Lower leg skin (tissue), 4 donors: ENCODE measurements around the gene TSR3. TPM values are rescaled to one million over a fixed set of nuclear protein-coding genes. Genes with fewer than 3 reads are reported as not detected.

ENCODE experiments used
- DNase-seq, 2 donors: peaks; one replicate each; pipeline ENCODE4 v3.0.0-alpha.2; 2019; ENCODE audit warnings: low spot score in 2 of 2
- H3K4me3 ChIP-seq: fragments of 200-600 bp; sonication (generic); 2 replicates; pipeline ENCODE4 v1.5.1; 2017; ENCODE audit warnings: mild to moderate bottlenecking, low read depth; ENCODE audit not compliant: poor library complexity, severe bottlenecking
- CTCF ChIP-seq, 3 donors: fragments of 450-650 bp; IDR thresholded peaks; one replicate each; pipeline ENCODE4 v1.5.1; 2016; ENCODE audit warnings: antibody characterized with exemption in 3 of 3, mild to moderate bottlenecking in 3 of 3, moderate library complexity in 2 of 3
- POLR2A ChIP-seq, 2 donors: fragments of 450-650 bp; IDR thresholded peaks; one replicate each; pipeline ENCODE4 v1.6.1; 2016 to 2017; ENCODE audit warnings: antibody characterized with exemption in 2 of 2, mild to moderate bottlenecking in 1 of 2, moderate library complexity in 1 of 2
- WGBS, 2 donors: methylation state at CpG; one replicate each; pipeline ENCODE4 v1.1.5; 2018; 5-methylcytosine and 5-hydroxymethylcytosine counted together
- intact Hi-C: fragments of 100-400 bp; cut with DNase I; formaldehyde crosslinking; loops from one replicate; pipeline ENCODE4 v1.15.0; 2023; ENCODE audit warnings: low total_unique reads
- total RNA-seq, 4 donors: library from RNA; depleted of rRNA; stranded (reverse); fragments of >200 nt; gene quantifications; one replicate each; pipeline ENCODE4 v1.1.0, GENCODE V29; 2016

TSR3 gene
- total RNA-seq, 4 donors from 2014 or later = 76.8 to 106 (median 90.5) TPM

- intact Hi-C loops = no loop called here
- no peak for TF ChIP-seq CTCF (IDR thresholded peaks at IDR 0.05)
- TF ChIP-seq POLR2A (IDR thresholded peaks at IDR 0.05) = no peak
- WGBS, 2 donors = 95 to 96% methylated on average over 6 to 7 of the region's 7 CpGs
- H3K4me3 ChIP-seq = no peak overlapping the region
- DNase-seq = no peak
Measured at GRCh38 chr16:1389762-1390161, 38.1 kb upstream of the TSR3 start.

GRCh38 chr16:1387331-1387730 is 35.7 kb upstream of the TSR3 start:
- intact Hi-C loops = no loop called here
- WGBS, 2 donors = 83 to 91% methylated on average over 13 to 16 of the region's 16 CpGs
- no peak for TF ChIP-seq POLR2A (IDR thresholded peaks at IDR 0.05)
- no peak for TF ChIP-seq CTCF (IDR thresholded peaks at IDR 0.05)

GRCh38 chr16:1385232-1385631 is 33.6 kb upstream of the TSR3 start:
- H3K4me3 ChIP-seq = no peak overlapping the region
- DNase-seq = no peak
- TF ChIP-seq POLR2A (IDR thresholded peaks at IDR 0.05) (no peak), CTCF (IDR thresholded peaks at IDR 0.05) (no peak)
- intact Hi-C loops = no loop called here
- 96 to 98% methylated on average over 39 of the region's 39 CpGs for WGBS, 2 donors

More at GRCh38 chr16:1387331-1387730, 35.7 kb upstream of the TSR3 start:
- no peak for DNase-seq
- H3K4me3 ChIP-seq = no peak overlapping the region

GRCh38 chr16:1383556-1383955 is 31.9 kb upstream of the TSR3 start:
- WGBS, 2 donors = 89 to 95% methylated on average over 10 to 14 of the region's 18 CpGs
- no peak overlapping the region for H3K4me3 ChIP-seq
- no peak for DNase-seq
- intact Hi-C loops = no loop called here
- no peak for TF ChIP-seq POLR2A (IDR thresholded peaks at IDR 0.05)
- TF ChIP-seq CTCF (IDR thresholded peaks at IDR 0.05) = no peak

- intact Hi-C loops = no loop called here
- 82 to 86% methylated on average over 9 of the region's 9 CpGs for WGBS, 2 donors
Measured at GRCh38 chr16:1381612-1382406, 30.1 kb upstream of the TSR3 start.

More at GRCh38 chr16:1381612-1382406, 30.1 kb upstream of the TSR3 start:
- DNase-seq = no peak
- H3K4me3 ChIP-seq = no peak overlapping the region
- TF ChIP-seq CTCF (IDR thresholded peaks at IDR 0.05) = no peak
- TF ChIP-seq POLR2A (IDR thresholded peaks at IDR 0.05) = no peak
